Upper lobe of right lung (tissue), 1 donor: ENCODE measurements around the gene SIK2. TPM values are rescaled to one million over a fixed set of nuclear protein-coding genes. Genes with fewer than 3 reads are reported as not detected.

ENCODE experiments used
- ATAC-seq: fragments of 200-7000 bp; cut with Tn5 transposase; one replicate; pipeline ENCODE4 v1.9.1; 2020; ENCODE audit warnings: mild to moderate bottlenecking, moderate library complexity
- DNase-seq: peaks from one replicate; pipeline ENCODE4 v3.0.0-alpha.2; 2020
- H3K27ac ChIP-seq: fragments of 200-600 bp; one replicate; pipeline ENCODE4 v1.8.0; 2022
- H3K27me3 ChIP-seq: fragments of 200-600 bp; one replicate; pipeline ENCODE4 v1.8.0; 2022; ENCODE audit warnings: mild to moderate bottlenecking
- H3K36me3 ChIP-seq: fragments of 200-600 bp; one replicate; pipeline ENCODE4 v1.8.0; 2022
- H3K4me1 ChIP-seq: fragments of 200-600 bp; one replicate; pipeline ENCODE4 v1.8.0; 2022
- H3K4me3 ChIP-seq: fragments of 200-600 bp; one replicate; pipeline ENCODE4 v1.8.0; 2022; ENCODE audit warnings: mild to moderate bottlenecking
- H3K9me3 ChIP-seq: fragments of 200-600 bp; one replicate; pipeline ENCODE4 v1.8.0; 2022
- intact Hi-C: fragments of 100-400 bp; cut with DNase I; formaldehyde crosslinking; loops from one replicate; pipeline ENCODE4 v1.11.0; 2022
- total RNA-seq: library from RNA; stranded (reverse); fragmentation: NEBNext Ultra II Directional; extraction: Animal tissue kit (Norgen Biotek cat#: 25700); gene quantifications from one replicate; pipeline ENCODE4 v1.2.1, GENCODE V29; 2021
- TF ChIP-seq, protein P1 (sequence below): fragments of 200-600 bp; IDR thresholded peaks from one replicate; pipeline ENCODE4 v1.8.0; 2022; ENCODE audit warnings: antibody characterized with exemption
- donor health status: DM: no; HTN: yes; CAD: no; lungs with severe emphysema.

The SIK2 gene
- total RNA-seq, 1 donor from 2014 or later: 32.6 TPM

- Histone ChIP-seq H3K36me3 (no peaks in the 10 kb centered on the region), H3K4me3 (no peak overlapping the region), H3K9me3 (no peaks in the 10 kb centered on the region), H3K27me3 (no peaks in the 10 kb centered on the region), H3K27ac (no peak overlapping the region), H3K4me1 (peaks cover 35% of the 10 kb centered on the region)
- ATAC-seq (no peak), DNase-seq (no peak)
- TF ChIP-seq, protein P1, sequence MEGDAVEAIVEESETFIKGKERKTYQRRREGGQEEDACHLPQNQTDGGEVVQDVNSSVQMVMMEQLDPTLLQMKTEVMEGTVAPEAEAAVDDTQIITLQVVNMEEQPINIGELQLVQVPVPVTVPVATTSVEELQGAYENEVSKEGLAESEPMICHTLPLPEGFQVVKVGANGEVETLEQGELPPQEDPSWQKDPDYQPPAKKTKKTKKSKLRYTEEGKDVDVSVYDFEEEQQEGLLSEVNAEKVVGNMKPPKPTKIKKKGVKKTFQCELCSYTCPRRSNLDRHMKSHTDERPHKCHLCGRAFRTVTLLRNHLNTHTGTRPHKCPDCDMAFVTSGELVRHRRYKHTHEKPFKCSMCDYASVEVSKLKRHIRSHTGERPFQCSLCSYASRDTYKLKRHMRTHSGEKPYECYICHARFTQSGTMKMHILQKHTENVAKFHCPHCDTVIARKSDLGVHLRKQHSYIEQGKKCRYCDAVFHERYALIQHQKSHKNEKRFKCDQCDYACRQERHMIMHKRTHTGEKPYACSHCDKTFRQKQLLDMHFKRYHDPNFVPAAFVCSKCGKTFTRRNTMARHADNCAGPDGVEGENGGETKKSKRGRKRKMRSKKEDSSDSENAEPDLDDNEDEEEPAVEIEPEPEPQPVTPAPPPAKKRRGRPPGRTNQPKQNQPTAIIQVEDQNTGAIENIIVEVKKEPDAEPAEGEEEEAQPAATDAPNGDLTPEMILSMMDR: no peak
- intact Hi-C loops: no loop called here
Observed at GRCh38 chr11:111605681-111606080, 3.4 kb downstream of the SIK2 start.

DNA sequence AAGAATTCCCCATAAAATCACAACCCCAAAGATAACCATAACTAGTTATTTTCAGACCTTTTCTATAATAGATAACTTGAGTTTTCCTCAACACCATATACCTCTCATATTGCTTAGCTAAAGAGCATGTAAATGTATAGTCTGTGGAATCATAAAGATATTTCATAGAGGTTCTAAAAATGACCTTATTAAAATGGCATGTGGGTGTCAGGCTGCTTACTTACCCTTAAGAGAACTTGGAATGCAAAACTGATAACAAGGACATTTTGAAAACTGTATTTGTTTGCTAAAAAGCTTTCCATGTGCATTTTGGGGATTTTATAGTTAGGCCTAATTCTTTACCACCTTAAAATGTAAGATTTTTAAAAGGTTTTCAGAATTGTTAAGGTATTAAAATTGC is 4.7 kb downstream of the SIK2 start:
- intact Hi-C loops: no loop called here
- TF ChIP-seq, protein P1: no peak
- Histone ChIP-seq H3K9me3 (no peaks in the 10 kb centered on the region), H3K4me3 (no peak overlapping the region), H3K36me3 (no peaks in the 10 kb centered on the region), H3K27ac (no peak overlapping the region), H3K27me3 (no peaks in the 10 kb centered on the region), H3K4me1 (peaks cover 31% of the 10 kb centered on the region)
- DNase-seq (no peak), ATAC-seq (no peak)

- intact Hi-C loops: no loop called here
- no peak for ATAC-seq
- Histone ChIP-seq H3K27me3 (no peaks in the 10 kb centered on the region), H3K4me3 (no peak overlapping the region), H3K36me3 (no peaks in the 10 kb centered on the region), H3K9me3 (no peaks in the 10 kb centered on the region), H3K27ac (no peak overlapping the region), H3K4me1 (peaks cover 38% of the 10 kb centered on the region)
- TF ChIP-seq, protein P1: no peak
- no peak for DNase-seq
Observed at GRCh38 chr11:111607751-111608150, 5.5 kb downstream of the SIK2 start.

DNA sequence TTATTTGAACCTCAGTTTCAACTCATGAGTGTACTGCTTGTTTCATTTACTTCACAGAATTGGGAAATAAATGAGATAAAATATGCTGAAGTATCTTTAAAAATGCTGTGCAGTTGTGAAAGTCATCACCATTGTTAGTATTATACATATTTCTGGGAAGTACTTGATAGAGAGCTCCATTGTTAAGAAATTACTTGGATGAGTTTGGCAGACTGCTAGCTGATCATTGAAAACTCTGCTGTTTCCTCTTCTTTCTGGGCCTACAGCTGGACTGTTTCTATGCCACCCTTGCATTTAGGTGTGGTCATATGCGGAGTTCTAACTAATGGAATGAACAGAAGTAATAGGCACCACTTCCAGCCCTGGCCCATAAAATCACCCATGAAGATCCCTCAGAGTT is 10.0 kb downstream of the SIK2 start:
- Histone ChIP-seq H3K27ac (no peak overlapping the region), H3K27me3 (no peaks in the 10 kb centered on the region), H3K36me3 (peaks cover 14% of the 10 kb centered on the region), H3K9me3 (no peaks in the 10 kb centered on the region), H3K4me1 (peaks cover 10% of the 10 kb centered on the region), H3K4me3 (no peak overlapping the region)
- TF ChIP-seq, protein P1: no peak
- DNase-seq (no peak), ATAC-seq (no peak)
- intact Hi-C loops: no loop called here

- Histone ChIP-seq H3K36me3 (peaks cover 59% of the 10 kb centered on the region), H3K9me3 (no peaks in the 10 kb centered on the region), H3K4me1 (peaks cover 4% of the 10 kb centered on the region), H3K27ac (no peak overlapping the region), H3K4me3 (no peak overlapping the region), H3K27me3 (no peaks in the 10 kb centered on the region)
- TF ChIP-seq, protein P1: no peak
- intact Hi-C loops: no loop called here
- DNase-seq (no peak), ATAC-seq (no peak)
Observed at GRCh38 chr11:111617286-111617685, 15.0 kb downstream of the SIK2 start.

GRCh38 chr11:111620518-111620917 is 18.3 kb downstream of the SIK2 start:
- intact Hi-C loops: no loop called here
- DNase-seq (no peak), ATAC-seq (no peak)
- Histone ChIP-seq H3K27ac (no peak overlapping the region), H3K4me3 (no peak overlapping the region), H3K9me3 (no peaks in the 10 kb centered on the region), H3K4me1 (no peaks in the 10 kb centered on the region), H3K36me3 (peaks cover 72% of the 10 kb centered on the region), H3K27me3 (no peaks in the 10 kb centered on the region)
- TF ChIP-seq, protein P1: no peak
